ENCODE results near the gene ADRA2C. TPM values are rescaled to one million over a fixed set of nuclear protein-coding genes. Genes with fewer than 3 reads are reported as not detected.

ADRA2C gene
- total RNA-seq, 4 donors from 2014 or later: 0.96 to 1.6 (median 1.1) TPM; not detected in 1

- DNase-seq: no peak
- intact Hi-C loops (cut with DNase I; ENCODE audit: low total_unique reads): no loop called here
These were observed 51.1 kb downstream of the ADRA2C start for GRCh38 chr4:3816983-3817960.

More at GRCh38 chr4:3816983-3817960, 51.1 kb downstream of the ADRA2C start:
- Histone ChIP-seq H3K4me3 (no peak overlapping the region), H3K36me3 (no peaks in the 10 kb centered on the region), H3K4me1 (no peaks in the 10 kb centered on the region), H3K27ac (no peak overlapping the region), H3K27me3 (no peaks in the 10 kb centered on the region), H3K9me3 (no peaks in the 10 kb centered on the region)
- TF ChIP-seq POLR2AphosphoS5 (IDR thresholded peaks at IDR 0.05) (no peak), CTCF (IDR thresholded peaks at IDR 0.05) (no peak), POLR2A (IDR thresholded peaks at IDR 0.05) (no peak), EP300 (IDR thresholded peaks at IDR 0.05; ENCODE audit: low read depth) (no peak)
- in situ Hi-C loops (cut with MboI; ENCODE audit: low pct_ligation_motif_present in 1 of 4, low pct_unique_long_range_greater_than_20kb in 1 of 4, low sequenced_read_pairs in 3 of 4): no loop called here
- 79% methylated on average over 12 of the region's 12 CpGs; no CpG with 5 or more reads in 1 of the 2 donors for WGBS, 2 donors (ENCODE audit: low coverage in 1 of 2)

Other genes starting within 250 kb of the ADRA2C start
- gene LRPAP1, start 234.0 kb upstream of the ADRA2C start, total RNA-seq: 100 to 1,000 TPM in 3 of 4 donors, 10 to 100 TPM in 1; 98.6 to 140 (median 115) TPM